ENCODE results near the gene BLOC1S1. TPM values are rescaled to one million over a fixed set of nuclear protein-coding genes. Genes with fewer than 3 reads are reported as not detected.

The BLOC1S1 gene
- total RNA-seq, 1 donor from 2014 or later: 98.6 TPM

GRCh38 chr12:55765736-55766290 is 50.0 kb downstream of the BLOC1S1 start:
- no peak for TF ChIP-seq CTCF (conservative IDR thresholded peaks at IDR 0.05)
- peak overlapping the region; percentile 40 for H3K27ac Mint-ChIP-seq
- no peaks in the 10 kb centered on the region for H3K9me3 Mint-ChIP-seq
- H3K4me1 Mint-ChIP-seq (ENCODE audit: unreplicated experiment): peaks cover 22% of the 10 kb centered on the region
- peaks cover 27% of the 10 kb centered on the region for H3K36me3 Mint-ChIP-seq
- H3K4me3 Mint-ChIP-seq: peak overlapping the region; percentile 25
- no peak for DNase-seq (ENCODE audit: extremely low spot score, unreplicated experiment)
- no peaks in the 10 kb centered on the region for H3K27me3 Mint-ChIP-seq

- Mint-ChIP-seq H3K27ac (no peak overlapping the region), H3K4me1 (ENCODE audit: unreplicated experiment) (peaks cover 34% of the 10 kb centered on the region), H3K36me3 (peaks cover 22% of the 10 kb centered on the region), H3K9me3 (no peaks in the 10 kb centered on the region), H3K27me3 (no peaks in the 10 kb centered on the region), H3K4me3 (no peak overlapping the region)
- DNase-seq (ENCODE audit: extremely low spot score, unreplicated experiment): no peak
- no peak for TF ChIP-seq CTCF (conservative IDR thresholded peaks at IDR 0.05)
Measured at GRCh38 chr12:55767156-55767555, 51.3 kb downstream of the BLOC1S1 start.

Other genes with a start within 250 kb of the BLOC1S1 start
- not detected in 2 replicates for gene OR6C70, start 245.9 kb upstream of the BLOC1S1 start, total RNA-seq (ENCODE audit: low replicate concordance)
- gene OR6C68, start 223.7 kb upstream of the BLOC1S1 start, total RNA-seq (ENCODE audit: low replicate concordance): not detected in 2 replicates
- not detected in 2 replicates for gene OR6C4, start 166.4 kb upstream of the BLOC1S1 start, total RNA-seq (ENCODE audit: low replicate concordance)
- gene OR2AP1, start 143.6 kb upstream of the BLOC1S1 start, total RNA-seq (ENCODE audit: low replicate concordance): not detected in 2 replicates
- gene OR10P1, start 79.2 kb upstream of the BLOC1S1 start, total RNA-seq (ENCODE audit: low replicate concordance): not detected in 2 replicates
- 10.4 and 39.2 TPM in 2 replicates for gene ITGA7, start 8.1 kb upstream of the BLOC1S1 start, total RNA-seq (ENCODE audit: low replicate concordance)
- gene RDH5, start 4.3 kb downstream of the BLOC1S1 start, total RNA-seq (ENCODE audit: low replicate concordance): 7.4 and 14.1 TPM in 2 replicates
- gene CD63, start 13.0 kb downstream of the BLOC1S1 start, total RNA-seq (ENCODE audit: low replicate concordance): 525 and 567 TPM in 2 replicates
- 11.8 and 40.1 TPM in 2 replicates for gene GDF11, start 27.1 kb downstream of the BLOC1S1 start, total RNA-seq (ENCODE audit: low replicate concordance)
- gene SARNP, start 101.7 kb downstream of the BLOC1S1 start, total RNA-seq (ENCODE audit: low replicate concordance): 51.4 and 75.9 TPM in 2 replicates
- 50.9 and 76.1 TPM in 2 replicates for gene ORMDL2, start 102.0 kb downstream of the BLOC1S1 start, total RNA-seq (ENCODE audit: low replicate concordance)
- gene DNAJC14, start 113.5 kb downstream of the BLOC1S1 start, total RNA-seq (ENCODE audit: low replicate concordance): 30.0 and 34.6 TPM in 2 replicates
- 0.38 and 0.48 TPM in 2 replicates for gene MMP19, start 126.9 kb downstream of the BLOC1S1 start, total RNA-seq (ENCODE audit: low replicate concordance)
- gene PYM1, start 211.8 kb downstream of the BLOC1S1 start, total RNA-seq (ENCODE audit: low replicate concordance): 28.0 and 33.7 TPM in 2 replicates
- 28.6 and 46.6 TPM in 2 replicates for gene DGKA, start 215.1 kb downstream of the BLOC1S1 start, total RNA-seq (ENCODE audit: low replicate concordance)
- 1.4 and 136 TPM in 2 replicates for gene PMEL, start 250.0 kb downstream of the BLOC1S1 start, total RNA-seq (ENCODE audit: low replicate concordance)